DMS 273 (cell line): ENCODE measurements around the gene SURF2.
A peak's percentile ranks its signal among the peaks of the same experiment; 100 is the strongest.

Experiments used
- DNase-seq: peaks from one replicate; lab custom pipeline; 2025; ENCODE audit not compliant: unreplicated experiment; lab: John Stamatoyannopoulos, UW

The SURF2 gene

DNA sequence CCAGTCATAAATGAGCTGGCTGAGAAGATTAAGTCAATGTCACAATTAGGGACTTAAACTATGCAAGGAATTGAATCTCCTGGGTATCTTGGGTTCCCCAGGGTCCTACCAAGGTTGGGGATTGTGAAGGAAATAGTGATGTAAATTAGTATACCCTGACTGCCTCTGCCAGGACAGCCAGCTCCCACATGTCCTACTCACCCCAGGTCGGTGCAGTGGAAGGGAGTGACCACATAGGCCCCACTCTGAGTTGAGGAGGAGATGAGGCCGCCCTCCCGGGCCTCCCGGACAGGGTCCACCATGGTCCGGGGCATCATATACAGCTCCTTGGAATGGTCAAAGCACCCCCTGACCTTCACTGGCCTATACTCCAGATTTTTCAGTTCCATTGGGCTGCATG is 2.8 kb upstream of the SURF2 start:
- DNase-seq = peak; percentile 51

DNA sequence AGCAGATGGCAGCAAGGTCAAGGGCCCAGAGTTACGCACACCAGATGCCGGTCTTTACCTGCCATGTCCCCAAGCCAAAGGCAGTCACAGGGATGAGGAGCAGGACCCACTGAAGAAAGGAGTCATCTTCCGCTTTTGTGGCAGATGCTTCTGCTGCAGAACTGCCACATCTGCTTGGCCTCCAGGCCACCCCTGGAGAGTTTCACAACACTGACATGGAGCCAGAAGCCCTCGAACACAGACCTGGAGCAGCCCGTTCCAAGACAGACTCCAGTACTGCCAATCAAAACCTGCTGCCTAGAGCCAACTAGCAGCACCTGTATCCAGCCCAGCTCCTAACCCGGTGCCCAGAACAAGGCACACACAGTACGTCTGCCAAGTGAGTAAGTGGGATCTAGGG is 1.6 kb upstream of the SURF2 start:
- peak; percentile 76 for DNase-seq

- DNase-seq = peak; percentile 76
These were observed 431 bp upstream of the SURF2 start for GRCh38 chr9:133355881-133356357.

DNA sequence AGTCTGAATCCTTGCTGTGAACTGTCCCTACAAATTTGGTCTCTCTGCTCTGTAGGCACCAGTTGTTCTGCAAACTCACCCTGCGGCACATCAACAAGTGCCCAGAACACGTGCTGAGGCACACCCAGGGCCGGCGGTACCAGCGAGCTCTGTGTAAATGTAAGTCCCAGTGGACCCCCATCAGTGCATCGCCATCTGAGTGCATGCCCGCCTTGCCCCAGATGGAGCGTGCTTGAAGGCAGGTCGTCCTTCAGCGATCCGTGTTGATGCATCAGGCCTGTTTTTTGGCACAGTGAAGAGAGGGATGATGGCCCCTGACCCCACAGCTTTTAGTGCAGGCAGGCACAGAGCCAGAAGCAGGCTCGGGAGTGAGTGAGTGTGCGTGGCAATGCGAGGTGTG is 1.3 kb downstream of the SURF2 start:
- no peak for DNase-seq

DNA sequence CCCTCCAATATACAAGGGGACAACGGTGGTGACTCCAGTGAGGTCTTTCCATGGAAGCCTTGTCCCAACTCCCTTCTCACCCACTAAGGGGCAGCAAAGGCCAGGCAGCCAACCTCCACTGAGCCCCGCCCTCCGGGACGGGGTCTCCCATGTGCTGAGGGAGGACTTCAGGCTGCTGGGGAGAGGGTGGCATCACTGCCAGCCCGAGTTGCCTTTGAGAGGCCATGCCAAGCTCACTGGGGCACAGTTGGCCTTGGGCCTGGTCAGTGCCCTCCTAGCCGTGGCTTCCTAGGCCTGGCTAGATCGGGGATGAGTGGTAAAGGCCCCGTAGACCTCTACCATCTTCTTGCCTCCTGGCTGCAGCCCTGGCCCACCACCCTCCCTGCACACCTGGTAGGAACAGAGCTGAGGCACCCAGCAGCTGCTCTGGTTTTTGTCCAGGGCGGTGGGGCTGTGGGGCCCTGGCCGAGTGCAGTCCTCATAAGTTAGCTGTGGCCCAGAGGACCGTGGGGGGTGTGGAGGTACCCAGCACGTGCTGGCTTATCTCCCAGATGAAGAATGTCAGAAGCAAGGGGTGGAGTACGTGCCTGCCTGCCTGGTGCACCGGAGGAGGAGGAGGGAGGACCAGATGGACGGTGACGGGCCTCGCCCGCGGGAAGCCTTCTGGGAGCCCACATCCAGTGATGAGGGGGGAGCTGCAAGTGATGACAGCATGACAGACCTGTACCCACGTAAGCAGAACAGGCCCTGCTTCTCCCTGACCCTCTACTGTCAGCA is 3.2 kb downstream of the SURF2 start:
- DNase-seq = peak; percentile 88

DNA sequence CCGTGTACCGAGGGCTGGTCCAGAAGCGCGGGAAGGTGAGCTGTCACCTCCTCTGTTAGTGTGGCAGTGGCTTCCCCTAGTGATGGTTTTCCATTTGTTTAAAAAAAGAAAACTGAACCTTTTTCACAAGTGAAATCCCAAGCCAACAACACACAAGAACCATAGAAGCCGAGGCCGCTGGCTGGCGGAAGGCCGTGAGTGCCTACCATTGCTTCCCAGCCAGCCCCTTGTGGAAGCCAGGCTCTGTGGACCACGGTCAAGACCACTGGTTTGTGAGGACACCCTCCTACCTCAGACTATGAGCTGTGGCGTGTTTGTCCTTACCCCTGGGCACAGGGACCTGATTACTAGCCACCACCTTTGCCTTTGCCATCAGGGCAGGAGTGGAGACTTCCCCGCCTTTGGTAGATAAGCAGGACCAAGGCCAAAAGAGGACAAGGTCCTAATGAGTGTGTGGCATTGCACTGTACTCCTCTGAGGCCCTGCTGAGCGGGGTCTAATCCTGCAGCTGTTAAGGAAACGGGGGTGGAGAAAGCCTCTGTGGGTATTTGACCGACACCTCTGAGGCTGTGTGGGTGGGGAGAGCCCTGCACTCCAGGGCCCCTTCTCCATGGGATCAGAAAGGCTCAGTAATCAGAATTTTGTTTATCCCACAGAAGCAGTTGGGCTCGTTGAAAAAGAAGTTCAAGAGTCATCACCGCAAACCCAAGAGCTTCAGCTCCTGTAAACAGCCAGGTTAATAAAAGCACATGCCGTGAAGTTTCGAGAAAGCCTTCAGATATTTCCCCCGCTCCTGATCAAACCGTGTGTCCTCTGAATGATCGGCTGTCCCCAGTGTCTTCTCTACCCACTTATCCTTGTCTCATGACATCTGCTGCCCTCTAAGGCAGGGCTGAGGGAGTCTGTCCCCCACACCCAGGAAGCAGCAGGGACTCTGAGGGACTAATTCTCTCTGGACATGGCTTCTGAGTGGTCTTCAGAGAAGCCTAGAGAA is 4.3 kb downstream of the SURF2 start:
- no peak for DNase-seq

GRCh38 chr9:133361507-133362092 is 5.2 kb downstream of the SURF2 start:
- no peak for DNase-seq

- DNase-seq = peak; percentile 57
These were observed 6.2 kb downstream of the SURF2 start for GRCh38 chr9:133362359-133363044.

- no peak for DNase-seq
These were observed 10.1 kb downstream of the SURF2 start for GRCh38 chr9:133366435-133366834.

DNA sequence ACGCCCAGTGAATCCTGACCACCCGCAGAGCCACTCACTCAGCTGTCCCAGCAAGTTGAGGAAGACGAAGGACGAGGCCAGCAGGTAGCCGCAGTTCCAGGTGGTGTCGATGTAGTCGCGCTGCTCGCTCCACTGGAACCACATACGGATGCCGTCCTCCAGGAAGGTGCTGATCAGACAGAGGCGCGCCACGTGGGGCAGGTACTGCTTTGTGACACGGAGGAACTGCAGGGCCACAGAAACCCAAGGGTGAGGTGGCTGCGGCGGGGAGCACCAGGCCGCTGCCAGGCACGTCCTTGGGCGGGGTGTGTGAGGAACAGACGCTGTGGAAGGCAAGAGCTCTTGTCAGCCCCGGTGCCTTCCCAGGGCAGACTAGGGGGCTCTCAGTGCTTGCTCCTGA is 10.9 kb downstream of the SURF2 start:
- no peak for DNase-seq

DNA sequence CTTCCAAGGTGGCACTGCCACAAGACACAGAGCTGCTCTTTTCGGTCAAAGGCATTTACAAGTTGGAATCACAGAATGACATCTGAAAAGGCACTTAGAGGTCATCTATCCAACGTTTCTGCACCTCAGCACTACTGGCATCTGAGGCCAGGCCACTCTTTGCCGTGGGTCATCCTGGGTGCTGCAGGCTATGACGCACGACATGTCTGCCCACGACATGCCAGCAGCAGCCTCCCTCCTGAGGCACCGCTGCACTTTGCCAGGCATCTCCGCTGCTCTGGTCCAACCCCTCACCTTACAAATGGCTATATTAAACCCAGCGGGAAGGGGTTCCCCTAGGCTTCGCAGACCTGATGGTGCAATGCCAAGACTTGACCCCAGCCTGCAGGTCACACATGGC is 11.4 kb downstream of the SURF2 start:
- DNase-seq = no peak

GRCh38 chr9:133368249-133368881 is 12.0 kb downstream of the SURF2 start:
- peak; percentile 24 for DNase-seq

- no peak for DNase-seq
These were observed 13.1 kb downstream of the SURF2 start for GRCh38 chr9:133369422-133369821.

DNA sequence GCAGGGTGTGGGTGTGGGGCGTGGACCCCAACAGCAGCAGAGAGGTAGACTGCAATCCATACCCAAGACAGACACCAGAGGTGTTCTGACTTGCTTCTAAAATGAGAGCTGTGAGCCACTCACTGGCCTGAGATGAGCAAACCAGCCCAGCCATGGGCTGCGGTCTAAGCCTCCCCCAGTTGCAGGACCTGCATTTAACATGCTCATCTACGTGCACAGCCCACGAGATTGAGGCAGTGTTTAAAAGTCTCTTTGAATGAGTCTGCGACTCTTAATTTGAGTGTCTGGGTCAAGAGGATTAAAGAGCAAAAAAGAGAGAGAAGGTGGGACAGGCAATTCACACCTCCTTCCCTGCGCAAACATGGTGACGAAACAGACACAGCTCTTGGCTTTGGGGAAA is 13.6 kb downstream of the SURF2 start:
- no peak for DNase-seq

DNA sequence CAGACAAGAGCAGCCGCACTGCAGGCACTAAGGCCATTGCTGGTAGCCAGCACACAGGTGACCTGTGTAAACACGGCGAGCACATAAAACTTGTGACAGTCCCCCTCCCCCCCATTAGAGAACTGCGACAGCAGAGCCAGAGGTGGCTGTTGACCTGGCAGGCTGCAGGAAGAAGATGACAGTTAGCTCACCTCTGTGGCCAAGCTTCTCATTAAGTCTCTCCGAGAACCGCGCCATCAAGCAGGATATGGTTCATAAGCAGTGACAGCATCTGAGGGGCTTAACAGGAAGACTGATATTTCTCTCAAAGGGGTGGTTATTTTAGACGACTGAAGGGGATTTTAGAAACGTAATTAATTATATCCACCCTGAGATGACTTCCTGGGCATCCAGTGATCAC is 14.3 kb downstream of the SURF2 start:
- no peak for DNase-seq

DNA sequence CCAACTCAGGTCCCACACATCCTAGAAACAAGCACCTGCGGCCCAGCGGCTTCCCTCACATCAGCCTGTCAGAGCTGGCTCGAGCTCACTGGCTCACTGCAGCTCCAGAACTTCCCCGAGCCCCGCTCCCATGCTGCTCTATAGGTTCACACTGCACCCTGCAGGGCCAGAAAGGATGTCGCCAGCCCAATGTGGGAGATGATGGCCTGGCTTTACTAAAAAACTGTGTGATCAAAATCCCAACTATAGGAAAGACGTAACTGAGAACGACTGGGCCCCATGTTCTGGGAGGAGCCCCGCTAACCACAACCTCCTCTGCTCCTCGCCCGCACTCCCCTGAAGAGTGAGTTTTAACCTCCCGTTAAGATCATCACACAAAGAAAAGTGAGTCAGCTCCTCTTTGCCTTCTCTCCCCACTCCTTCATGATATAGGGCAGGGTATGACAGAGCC is 14.9 kb downstream of the SURF2 start:
- DNase-seq = no peak

DNA sequence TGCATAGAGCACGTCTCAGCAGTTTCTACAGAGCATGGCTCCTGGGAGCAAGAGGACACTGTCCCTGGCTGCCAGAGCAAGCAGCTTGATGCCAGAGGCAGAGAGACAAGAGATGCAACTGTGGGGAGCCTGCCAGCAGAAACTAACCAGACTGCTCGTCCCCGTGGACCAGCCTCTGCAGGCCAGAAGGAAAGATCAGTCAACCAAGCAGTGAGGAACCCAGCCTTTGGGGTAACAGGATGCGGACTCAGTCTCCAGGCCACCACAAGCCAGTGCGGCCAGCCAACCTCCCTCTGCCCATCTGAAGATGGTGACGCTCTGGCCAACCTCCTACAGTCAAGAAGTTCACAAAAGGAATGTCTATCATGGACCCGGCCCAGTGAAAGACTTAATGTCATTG is 15.8 kb downstream of the SURF2 start:
- no peak for DNase-seq

DNA sequence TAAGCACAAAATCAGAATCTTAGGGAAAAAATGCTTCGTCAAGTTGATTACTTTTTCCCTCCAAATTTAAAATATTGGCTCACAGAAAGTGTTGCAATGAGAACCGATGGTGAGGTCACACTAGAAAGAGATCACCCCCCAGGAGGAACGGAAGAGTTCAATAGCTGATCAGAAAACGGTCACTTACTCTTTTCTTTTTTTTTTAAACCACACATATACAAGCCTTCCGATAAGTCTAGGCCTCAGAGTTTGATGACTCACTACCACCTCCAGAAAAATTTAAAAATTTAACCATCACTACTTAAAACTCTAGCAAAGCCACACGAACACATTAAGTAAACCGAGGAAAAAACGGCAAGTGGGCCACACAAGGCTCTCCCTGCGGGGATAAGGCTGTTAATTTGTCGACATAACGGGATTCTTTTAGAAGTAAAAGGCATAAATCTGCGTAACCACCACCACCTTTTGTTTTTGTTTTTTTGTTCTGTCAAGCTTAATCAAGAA is 18.3 kb downstream of the SURF2 start:
- DNase-seq = no peak

GRCh38 chr9:133375116-133375723 is 18.9 kb downstream of the SURF2 start:
- peak; percentile 68 for DNase-seq
